GM21381 (cell line): ENCODE results near the gene OR2B2.
"Not testable (repeated sequence)": the region's sequence is repeated elsewhere in the genome, so short reads cannot be mapped to it uniquely, and the experiment has no call there.

ENCODE experiments used
- ATAC-seq: cut with Tn5 transposase; IDR thresholded peaks from one replicate; pipeline ENCODE4 v1.9.1; 2021; ENCODE audit warnings: mild to moderate bottlenecking, moderate library complexity; ENCODE audit not compliant: unreplicated experiment

The OR2B2 gene

DNA sequence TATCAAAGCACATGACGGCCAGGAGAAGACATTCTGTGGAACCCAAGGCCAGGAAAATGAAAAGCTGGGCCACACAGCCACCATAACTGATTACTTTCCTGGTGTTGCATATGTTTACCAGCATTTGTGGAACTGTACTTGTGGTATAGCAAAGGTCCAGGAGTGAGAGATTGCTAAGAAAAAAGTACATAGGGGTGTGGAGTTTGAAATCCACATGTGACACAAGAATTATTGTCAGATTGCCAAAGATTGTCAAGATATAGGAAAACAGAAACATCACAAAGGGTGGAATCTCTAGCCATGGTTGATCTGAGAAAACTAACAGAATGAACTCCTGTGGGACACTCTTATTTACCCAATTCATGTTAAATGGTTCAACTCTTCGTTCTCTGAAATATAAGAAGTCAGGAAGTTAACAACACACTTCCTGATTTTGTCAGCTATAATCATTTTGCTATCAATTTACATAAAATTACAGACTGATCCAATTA lies at the start of gene OR2B2:
Gene OR2B2, minus strand, starts transcription at position 441 of the 491 bp plus-strand sequence. Its CDS starts 77 bp downstream, at position 364.
- no peak for ATAC-seq

DNA sequence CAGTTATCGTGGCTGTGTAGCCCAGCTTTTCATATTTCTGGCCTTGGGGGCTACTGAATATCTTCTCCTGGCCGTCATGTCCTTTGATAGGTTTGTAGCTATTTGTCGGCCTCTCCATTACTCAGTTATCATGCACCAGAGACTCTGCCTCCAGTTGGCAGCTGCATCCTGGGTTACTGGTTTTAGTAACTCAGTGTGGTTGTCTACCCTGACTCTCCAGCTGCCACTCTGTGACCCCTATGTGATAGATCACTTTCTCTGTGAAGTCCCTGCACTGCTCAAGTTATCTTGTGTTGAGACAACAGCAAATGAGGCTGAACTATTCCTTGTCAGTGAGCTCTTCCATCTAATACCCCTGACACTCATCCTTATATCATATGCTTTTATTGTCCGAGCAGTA lies 45.3 kb upstream of the OR2B2 start:
- no peak for ATAC-seq

DNA sequence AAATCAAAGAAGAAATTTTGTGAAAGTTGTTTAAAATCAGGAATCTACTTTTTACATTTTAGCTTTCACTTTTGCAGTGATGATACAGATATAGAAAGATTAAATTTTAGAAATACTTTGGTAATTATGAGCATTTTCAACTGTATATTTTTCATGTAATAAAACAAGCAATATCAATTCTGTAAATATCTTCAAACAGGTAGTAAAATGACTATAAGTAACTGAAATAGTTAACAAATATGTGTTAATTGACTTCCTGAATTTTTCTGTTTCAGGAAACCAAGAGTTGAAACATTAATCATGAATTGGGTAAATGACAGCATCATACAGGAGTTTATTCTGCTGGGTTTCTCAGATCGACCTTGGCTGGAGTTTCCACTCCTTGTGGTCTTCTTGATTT lies 44.7 kb upstream of the OR2B2 start, which contains the start of gene OR2B6:
Gene OR2B6, plus strand, starts transcription at position 301 of the 400 bp plus-strand sequence. Its CDS starts 0 bp downstream, at position 301.
- ATAC-seq = no peak

DNA sequence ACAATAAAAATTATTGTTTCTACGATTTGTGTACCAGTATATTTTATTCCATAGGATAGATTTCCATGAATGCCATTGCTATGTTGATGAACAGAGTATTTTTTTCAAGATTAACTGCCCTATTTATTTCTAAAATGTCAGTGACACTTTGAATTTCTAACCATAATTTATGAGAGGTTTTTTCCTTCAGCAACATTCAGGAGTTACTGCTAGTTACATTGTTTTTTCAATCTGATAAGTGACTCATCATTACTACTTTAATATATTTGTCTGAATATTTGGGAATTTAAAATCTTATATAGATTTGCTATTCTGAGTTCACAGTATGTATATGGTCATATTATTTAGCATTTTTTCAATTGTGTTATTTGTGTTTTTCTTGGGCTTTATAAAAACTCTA lies 38.8 kb upstream of the OR2B2 start:
- ATAC-seq = no peak

DNA sequence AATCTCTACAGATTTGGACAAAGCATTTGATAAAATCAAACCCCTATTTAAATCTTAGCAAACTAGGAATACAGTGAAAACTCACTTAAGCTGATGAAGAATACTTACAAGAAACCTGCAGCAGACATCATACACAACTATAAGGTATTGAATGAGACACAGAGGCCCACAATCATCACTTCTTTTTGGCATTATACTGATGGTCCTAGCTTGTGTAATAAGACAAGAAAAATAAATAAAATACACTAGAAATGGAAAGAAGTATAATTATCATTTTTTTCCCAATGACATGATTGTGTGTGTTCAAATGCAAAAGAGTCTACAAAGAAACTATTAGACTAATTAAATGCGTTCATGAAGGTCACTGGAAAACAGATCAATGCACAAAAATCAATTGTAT lies 36.0 kb upstream of the OR2B2 start:
- no peak for ATAC-seq

DNA sequence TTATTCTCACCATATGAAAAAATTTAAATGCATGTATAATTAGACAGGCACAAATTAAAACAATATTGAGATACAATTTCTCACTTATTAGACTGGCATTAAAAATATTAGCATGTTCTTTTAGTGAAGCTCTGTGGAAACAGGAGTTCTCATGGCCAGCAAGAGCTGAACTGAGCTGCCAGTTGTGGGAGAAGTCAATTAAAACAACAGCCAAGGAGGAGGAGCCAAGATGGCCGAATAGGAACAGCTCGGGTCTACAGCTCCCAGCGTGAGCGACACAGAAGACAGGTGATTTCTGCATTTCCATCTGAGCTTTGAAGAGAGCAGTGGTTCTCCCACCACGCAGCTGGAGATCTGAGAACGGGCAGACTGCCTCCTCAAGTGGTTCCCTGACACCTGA lies 30.9 kb upstream of the OR2B2 start:
- ATAC-seq = not testable (repeated sequence)

DNA sequence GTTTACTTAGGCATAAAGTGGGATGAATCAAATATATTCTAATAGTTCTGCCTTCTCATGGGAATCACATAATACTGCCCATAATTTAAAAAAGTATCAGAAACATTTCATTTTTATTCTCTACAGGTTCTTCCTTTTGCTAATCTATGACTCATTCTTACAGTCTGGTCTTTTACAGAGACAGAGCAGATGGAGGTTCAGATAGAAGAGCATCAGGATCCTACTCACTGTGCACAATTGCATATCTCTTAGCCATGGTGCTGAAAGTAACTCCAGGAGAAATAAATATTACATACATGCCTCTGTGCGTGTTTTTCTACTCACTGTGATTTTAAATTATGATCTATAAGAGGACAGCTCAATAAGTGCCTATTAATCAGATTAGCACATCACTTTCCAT lies 28.6 kb upstream of the OR2B2 start:
- ATAC-seq = no peak

DNA sequence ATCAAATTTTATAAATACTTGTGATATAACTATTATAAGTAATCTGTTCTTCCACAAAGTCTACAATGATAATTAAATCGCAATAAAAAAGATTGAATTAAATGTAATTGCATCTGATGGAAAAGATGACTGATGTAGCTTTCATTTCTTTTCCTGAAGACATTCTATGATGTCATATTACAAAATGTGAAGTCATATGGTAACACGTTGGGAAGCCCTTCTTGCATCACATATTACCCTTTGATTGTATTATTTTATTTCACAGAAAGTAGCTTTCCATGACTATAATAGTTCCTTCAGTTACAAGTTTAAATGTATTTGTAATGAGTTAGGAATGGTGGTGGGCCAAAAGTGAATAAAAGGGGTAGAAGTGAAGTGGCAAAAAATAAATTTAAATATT lies 19.0 kb upstream of the OR2B2 start:
- ATAC-seq = no peak

DNA sequence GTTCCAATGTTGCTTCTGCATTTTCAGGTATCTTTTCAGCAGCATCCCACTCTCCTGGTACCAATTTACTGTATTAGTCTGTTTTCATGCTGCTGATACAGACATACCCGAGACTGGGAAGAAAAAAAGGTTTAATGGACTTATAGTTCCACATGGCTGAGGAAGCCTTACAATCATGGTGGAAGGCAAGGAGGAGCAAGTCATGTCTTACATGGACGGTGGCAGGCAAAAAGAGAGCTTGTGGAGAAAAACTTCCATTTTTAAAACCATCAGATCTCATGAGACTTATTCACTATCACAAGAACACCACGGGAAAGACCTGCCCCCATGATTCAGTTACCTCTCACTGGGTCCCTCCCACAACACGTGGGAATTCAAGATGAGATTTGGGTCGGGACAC lies 17.7 kb upstream of the OR2B2 start:
- ATAC-seq = not testable (repeated sequence)

DNA sequence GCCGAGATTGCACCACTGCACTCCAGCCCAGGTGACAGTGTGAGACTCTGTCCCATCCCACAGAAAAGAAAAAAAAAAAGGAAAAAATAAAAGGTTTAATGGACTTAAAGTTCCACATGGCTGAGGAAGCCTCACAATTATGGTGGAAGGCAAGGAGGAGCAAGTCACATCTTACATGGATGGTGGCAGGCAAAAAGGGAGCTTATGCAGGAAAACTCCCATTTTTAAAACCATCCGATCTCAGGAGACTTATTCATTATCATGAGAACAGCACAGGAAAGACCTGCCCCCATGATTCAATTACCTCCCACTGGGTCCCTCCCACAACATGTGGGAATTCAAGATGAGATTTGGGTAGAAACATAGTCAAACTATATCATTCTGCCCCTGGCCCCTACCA lies 15.8 kb upstream of the OR2B2 start:
- ATAC-seq = not testable (repeated sequence)

DNA sequence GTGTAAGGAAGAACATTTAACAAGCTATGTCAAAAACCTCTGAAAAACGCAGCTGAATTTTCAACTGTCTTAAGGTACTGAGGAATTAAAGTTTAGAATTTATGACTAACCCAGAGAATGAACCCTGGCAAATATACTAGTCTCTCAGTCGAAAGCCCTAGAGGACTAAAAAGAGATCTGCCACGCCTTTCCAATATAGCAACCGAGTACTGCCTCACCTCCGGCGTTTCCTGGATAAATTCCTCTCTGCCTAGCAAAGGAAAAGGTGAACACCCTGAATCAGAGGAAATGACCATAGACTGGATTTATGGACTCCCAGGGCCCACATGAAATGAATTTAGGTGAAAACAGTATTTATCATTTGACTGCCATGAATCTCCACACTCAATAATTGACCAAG lies 12.0 kb upstream of the OR2B2 start:
- ATAC-seq = no peak

DNA sequence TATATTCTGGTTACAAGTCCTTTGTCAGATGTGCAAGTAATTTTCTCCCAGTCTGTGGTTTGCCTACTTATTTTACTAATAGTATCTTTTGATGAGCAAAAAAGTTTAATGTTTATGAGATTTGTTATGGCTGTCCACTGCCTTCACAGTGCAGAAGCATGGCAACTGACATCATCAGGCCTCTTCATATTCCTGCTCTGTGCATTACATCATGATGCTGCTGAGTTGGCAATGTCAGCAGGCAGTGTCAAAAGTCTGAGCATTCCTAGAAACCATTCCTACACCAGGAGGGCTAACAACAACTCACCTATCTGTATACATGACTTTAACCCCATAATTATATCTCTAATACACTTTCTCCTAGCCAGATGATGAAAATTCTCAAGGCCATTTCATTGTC lies 10.8 kb upstream of the OR2B2 start:
- no peak for ATAC-seq

DNA sequence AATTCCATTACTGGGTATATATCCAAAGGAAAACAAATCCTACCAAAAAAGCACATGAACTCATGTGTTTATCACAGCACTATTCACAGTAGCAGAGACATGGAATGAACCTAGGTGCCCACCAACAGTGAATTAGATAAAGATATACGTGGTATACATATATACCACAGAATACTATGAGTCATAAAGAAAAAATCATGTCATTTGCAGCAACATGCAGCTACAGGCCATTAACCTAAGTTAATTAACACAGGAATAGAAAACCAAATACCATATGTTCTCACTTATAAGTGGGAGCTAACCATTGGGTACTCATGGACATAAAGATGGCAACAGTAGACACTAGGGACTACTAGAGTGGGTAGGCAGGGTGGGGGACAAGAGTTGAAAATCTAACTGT lies 4.2 kb downstream of the OR2B2 start:
- ATAC-seq = no peak

DNA sequence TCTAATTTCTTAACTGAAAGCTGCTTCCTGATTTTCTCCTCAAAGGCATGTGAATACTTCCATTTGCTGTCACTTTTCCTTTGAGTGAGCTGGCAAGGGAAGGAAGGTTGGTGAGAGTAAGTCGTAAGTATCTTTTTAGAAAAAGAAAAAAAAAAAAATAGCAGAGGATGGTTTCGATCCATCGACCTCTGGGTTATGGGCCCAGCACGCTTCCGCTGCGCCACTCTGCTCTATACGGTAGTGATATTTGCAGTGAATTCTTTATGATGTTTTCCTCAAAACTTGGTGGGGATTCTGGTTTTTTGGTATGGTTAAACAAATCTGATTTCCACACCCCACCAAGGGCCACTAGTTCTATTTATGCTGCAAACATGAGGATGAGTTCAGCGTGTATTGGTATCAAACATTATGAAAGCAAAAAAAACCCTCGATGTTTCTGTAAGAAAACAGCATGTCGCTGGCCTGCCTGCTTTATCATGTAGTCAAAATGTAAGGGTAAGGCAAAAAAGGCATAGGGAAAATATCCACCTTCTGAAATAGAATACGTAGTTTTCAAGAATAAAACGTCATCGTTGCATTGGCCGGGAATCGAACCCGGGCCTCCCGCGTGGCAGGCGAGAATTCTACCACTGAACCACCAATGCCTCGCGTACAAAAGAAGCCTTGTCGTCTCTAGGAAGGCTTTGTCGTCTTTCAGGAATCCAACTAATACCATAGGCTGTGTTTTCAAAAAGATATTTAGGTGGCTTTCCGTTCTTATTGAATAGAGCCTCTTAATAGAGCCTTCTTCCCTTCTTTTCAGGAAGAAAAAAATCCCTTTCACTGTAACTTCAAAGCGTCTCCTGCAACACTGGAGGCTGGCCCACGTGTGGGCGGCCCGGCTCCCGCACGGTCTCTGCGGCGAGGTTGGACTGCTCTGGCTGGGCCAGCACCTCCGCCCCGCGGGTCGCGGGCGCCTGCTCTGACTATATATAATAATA lies 9.6 kb downstream of the OR2B2 start:
- ATAC-seq = peak; percentile 68

DNA sequence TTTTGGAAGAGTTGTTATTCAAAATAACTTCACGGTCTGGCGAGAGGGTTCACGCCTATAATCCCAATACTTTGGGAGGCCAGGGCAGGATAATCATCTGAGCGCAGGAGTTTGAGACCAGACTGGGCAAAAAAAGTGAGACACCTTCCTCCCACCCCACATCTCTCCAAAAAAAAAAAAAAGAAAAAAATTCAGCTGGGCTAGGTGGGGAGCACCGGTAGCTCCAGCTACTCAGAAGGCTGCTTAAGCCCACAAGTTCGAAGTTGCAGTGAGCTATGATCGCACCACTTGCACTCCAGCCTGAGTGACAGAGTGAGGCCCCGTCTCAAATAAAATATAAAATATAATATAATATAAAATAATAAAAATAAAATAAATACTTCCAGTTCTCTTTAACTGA lies 10.4 kb downstream of the OR2B2 start:
- no peak for ATAC-seq

DNA sequence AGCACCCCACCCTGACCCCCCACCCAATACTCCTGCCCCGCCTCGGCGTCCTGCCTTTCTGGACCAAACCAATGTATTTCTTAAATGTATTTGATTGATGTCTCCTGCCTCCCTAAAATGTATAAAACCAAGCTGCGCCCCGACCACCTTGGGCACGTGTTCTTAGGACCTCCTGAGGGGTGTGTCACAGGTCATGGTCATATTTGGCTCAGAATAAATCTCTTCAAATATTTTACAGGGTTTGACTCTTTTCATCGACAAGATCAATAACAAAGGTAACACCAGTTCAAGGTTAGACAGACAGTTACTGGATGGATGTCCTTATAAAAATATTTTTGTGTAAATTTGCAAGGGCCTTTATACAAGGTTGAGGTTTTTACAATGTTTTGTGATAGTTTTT lies 12.0 kb downstream of the OR2B2 start:
- ATAC-seq = not testable (repeated sequence)

DNA sequence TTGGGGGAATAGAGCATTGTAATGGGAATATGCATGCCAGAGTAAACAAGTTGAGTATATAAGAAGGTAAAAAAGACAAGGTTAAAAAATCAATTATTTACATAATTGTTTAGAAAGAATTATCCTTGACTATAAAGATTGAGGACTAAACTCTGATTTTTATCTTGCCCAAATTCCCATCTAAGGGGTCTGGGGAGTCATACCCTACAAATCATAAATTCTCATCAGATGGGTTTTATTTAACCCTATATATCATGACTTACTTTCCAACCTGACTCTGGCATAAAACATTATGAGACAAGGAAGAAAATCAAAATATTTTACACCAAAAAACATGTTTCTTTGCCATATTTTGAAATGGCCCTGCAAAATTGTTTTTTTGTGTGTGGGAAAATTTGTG lies 12.7 kb downstream of the OR2B2 start:
- ATAC-seq = no peak

DNA sequence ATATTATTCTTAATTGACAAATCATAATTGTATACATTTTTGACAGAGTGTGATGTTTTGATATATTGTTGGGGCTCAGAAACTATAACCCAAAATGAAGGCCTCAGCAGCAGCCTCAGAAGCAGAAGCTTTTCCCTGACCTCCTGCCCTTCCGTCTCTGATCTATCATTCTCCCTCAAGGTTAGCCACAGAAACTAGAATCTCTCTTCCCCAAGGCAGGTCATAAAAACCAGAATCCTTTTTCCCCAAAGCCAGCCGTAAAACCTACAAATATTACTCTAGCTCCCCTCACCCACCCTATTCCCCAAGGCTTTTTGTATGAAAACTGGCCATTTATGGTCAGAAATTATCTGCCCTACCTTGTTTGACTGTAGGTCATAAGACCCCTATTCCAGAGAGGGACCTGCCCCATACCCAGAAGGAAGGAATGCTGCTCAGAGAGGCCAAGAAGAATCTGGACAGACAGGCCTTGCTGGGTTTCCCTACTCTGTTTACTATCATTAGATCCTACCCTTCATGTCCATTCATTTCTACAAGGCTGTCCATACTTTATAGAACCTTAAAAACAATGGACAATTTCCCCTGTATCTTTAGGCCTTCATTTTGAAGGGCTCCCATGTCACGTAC lies 14.5 kb downstream of the OR2B2 start:
- no peak for ATAC-seq

DNA sequence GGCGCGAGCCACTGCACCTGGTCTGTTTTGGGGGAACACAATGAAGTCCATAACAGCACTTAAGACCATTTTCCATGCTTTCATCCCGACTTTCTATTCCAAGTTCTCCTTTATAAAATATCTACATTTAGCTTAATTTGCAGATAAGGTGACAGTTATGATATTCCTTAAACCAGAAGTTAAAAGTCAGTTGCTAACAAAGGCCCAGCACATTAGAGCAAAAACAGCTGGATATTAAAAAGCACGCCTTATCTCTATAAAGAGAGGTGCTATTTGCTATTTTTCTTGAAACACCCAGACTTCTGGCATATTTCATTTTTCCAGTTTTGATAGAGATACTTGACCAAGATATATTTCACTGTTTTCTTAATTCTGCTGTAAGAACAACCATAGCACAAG lies 15.8 kb downstream of the OR2B2 start:
- no peak for ATAC-seq

DNA sequence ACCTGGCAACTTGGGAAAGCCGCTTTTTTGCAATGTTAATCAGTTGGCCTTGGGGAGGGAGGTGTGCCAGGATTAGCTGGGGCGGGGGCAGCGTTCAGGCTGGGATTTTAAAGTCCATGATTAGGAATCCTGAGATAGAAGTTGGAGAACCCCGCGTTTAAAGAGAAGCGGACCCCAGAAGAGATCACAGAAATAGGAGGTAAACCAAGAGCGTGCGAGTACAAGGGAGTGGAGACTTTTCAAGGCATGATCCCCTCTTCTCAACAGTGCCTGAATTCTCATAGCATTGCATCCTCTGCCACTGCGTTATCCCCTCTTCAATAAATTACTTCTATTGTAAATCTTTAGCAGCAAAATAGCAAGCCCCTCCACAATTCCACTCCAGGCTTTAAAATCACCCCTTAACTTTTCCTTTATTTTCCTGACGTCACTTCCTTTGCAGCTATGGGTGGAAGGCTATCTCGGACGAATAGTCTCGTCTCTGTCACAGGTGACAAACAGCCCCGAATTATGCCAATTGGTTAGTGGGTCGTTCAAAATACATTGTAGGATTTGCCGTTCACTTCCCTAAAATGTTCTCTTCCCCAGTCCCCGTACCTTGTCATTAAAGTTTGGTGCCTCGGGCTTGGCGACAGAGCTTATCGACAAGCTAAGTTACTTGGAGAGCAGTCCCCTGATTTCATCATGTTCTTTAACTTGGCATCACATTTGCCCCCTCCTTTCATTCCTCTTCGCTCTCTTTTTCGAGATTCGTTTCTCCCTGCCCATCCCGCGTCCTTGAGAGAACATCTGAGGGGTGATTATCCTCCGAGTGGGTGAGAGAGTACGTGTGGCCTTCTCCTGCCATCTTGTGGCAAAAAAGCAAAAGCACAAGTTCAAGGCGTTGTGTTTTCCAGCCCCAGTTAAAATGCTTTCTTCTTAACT lies 17.1 kb downstream of the OR2B2 start:
- ATAC-seq = no peak
